GM21526 (cell line): ENCODE results near the gene GPR132.

Experiments
- ATAC-seq: cut with Tn5 transposase; IDR thresholded peaks from one replicate; pipeline ENCODE4 v1.9.1; 2021; ENCODE audit warnings: moderate library complexity; ENCODE audit not compliant: unreplicated experiment, low FRiP score

Gene GPR132

DNA sequence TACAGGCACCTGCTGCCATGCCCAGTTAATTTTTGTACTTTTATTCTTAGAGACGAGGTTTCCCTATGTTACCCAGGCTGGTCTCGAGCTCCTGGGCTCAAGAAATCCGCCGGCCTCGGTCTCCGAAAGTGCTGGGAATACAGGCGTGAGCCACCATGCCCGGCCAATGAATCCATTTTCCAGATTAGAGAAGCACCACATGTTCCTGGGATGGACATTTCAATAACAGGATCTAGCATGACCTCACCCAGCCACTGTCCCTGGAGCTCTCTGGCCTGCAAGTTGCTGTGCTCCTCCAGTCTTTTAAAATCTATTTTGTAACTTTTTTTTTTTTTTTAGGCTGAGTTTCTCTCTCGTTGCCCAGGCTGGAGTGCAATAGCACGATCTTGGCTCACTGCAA is 2.2 kb downstream of the GPR132 start:
- no peak for ATAC-seq

DNA sequence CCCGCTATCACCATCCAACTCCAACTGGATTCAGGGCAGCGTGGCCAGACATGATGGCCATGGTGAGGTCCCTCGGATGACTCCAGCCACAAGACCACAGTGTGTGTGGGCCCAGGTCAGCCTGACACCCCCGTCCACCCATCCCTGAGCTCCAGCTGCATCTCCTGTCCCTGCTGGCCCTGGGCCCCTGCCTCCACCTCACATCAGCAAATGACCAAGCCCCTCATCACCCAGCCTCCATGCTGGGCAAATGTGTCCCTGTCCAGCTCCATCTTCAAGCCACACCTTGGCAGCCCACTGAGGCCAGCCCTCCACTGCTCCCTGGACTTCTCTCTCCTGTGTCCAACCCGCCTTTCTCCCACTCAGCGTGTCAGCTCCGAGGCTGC is 3.2 kb downstream of the GPR132 start:
- no peak for ATAC-seq

DNA sequence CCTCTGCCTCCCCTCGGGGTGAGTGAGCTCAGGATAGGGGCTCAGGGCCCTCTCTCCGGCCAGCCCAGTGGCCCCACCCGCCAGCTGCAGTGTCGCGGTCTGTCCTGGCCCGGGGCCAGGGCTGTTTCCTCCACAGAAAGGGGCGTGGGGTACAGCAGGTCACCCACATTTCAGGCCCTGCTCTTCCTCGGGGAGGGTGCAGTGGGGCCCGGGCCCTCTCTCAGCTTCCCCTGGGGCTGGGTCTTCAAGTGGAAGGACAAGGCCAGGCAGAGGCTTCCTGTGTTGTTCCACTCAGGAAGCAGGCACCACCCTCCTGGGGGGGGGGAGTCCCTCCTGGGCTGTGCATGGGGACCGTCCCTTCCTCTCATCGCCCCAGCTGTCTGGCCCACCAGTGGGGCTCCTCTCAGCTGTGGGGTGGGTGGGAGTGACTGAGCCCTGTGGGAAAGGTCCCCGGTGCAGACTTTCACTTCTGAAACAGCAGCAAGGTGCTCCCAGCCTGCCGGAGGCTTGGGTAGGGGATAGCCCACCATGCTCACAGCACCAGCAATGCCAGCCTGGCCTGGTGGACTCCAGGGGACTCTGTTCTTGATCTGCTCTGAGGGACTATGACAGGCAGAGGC is 3.7 kb downstream of the GPR132 start:
- ATAC-seq = no peak

DNA sequence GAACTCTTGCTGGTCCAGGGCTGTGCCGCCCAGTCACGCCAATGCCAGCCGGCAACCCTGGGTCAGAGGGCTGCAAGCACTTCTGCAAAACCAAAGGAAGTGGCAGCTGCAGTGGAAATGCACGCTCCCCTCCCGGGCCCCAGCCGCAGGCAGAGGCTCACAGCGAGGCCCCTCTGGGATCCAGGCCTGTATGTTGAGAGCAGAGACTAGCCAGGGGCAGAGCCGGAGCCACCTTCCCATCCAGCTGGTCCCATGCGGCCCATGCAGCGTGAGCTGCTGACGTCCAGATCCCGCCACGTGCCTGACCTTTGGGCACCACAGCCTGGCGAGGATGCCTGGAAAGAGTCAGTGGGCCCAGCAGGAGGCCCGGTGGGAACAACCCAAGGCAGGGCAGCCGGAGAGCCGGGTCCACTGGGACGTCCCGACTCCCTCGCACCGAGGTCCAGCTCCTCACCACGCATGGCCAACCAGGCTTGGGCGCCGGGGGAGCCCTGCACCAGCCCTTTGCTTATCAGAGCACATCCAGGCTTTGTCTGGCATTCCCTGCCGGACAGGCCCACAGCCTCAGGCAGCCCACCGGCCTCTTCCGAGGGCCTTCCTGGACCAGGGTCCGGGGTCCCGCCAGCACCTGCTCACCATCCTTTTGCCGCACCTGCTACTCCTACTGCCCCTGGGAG is 4.3 kb downstream of the GPR132 start:
- no peak for ATAC-seq

- no peak for ATAC-seq
These were observed 5.2 kb downstream of the GPR132 start for GRCh38 chr14:105059925-105060565.

DNA sequence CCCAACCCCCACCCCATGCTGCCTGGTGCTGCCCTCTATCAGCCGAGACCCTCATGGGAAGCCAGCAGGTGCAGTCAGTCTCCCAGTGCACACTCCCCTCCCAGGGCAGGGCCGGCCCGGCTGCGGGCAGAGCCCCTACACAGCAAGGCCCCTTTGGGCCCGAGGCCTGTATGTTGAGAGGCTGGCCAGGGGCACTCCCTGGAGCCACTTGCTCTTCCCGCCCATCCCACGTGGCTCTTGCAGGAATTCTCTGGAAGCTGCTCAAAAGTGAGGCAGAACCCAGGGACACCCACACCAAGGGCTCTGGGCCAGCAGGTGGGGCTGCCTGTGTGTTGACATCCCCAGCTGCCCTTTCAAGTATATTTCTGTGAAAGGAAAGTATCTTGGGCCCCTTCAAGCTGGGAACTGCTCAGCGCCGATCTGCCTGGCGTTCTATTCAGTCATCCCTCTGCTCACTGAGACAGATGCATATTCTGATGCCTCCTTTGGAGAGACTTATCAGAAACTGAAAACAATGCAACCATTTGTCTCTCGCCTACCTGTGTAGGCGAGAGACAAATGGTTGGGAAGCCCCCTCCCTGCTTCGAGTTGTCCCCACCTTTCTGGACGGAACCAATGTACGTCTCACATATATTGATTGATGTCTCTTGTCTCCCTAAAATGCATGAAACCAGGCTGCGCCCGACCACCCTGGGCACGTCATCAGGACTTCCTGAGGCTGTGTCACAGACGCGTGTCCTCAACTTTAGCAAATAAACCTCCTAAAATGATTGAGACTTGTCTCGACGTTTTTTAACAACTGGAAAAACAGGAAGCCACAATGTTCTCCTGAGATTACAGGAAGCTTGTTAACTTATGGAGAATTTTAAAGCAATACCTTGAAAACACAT is 6.0 kb downstream of the GPR132 start:
- no peak for ATAC-seq

GRCh38 chr14:105058521-105059034 is 6.7 kb downstream of the GPR132 start:
- no peak for ATAC-seq

DNA sequence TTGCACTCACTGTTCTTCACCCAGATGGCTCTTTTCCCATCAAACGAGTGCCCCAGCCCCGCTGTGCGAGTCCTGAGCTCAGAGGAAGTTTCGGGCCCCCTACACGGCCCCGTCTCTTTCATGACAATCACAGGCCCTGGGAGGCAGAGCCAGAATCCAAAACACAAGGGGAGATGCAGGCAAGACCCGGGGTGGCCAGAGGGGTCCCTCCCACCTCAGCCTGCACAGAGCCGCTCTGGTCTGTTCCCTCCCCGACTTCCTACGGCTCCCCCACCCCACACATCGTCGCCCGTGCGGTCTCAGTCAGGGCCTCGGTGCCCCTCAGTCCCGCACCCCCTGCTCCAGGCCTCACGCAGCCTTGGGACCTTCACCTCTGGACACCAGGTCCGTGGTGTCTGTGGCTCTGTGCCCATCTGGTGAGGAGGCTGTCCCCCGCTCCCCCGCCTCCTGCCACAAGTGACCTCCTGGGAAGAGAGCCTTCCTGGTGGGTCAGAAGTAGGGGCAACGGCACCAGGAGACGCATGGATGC is 8.9 kb downstream of the GPR132 start:
- no peak for ATAC-seq

DNA sequence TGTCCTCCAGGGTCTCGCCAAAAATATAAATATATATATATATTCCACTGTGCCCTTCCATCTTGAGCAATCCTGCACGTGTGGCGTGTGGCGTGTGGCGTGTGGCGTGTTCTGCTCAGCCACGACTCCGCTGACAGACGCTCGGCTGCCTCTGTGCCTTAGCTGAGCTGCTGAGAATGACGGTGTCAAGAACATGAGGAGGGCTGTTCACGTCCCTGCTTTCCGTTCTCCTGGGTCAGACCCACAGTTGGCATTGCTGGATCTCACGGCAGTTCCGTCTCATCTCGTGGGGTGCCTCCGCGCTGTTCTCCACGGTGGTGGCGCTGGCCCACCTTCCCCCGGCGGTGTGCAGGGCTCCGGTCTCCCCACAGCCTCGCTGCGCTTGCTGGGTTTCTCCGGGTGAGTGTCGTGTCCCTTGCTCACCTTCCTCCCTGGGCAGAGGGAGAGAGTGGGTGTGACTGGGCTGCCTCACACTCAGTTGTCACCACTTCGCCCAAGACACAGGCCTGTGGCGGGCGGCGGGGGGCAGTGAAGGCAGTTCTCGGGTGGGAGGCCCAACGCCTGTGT is 9.4 kb downstream of the GPR132 start:
- ATAC-seq = no peak

- ATAC-seq = no peak
These were observed 9.9 kb downstream of the GPR132 start for GRCh38 chr14:105055334-105055733.

GRCh38 chr14:105053996-105054395 is 11.2 kb downstream of the GPR132 start:
- no peak for ATAC-seq

- no peak for ATAC-seq
These were observed 11.8 kb downstream of the GPR132 start for GRCh38 chr14:105053421-105053820.

GRCh38 chr14:105052110-105052458 is 13.1 kb downstream of the GPR132 start:
- ATAC-seq = no peak

GRCh38 chr14:105051182-105052109 is 13.8 kb downstream of the GPR132 start:
- ATAC-seq = no peak

DNA sequence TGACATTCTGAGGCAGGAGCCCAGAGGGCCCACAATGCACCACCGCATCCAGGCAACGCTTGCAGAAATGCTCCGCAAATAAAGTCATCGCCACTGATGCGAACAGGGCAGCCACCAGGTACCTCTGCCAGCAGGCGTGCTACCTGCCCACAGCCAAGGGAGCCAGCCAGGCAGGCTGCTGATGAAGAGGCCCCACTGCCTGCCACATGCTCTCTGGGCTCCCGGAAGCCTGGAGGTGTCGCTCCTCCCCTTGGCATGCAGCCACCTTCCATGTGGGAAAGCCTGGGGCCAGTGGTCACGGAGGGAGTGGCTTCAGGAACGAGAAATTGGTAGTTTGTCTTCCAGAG is 14.7 kb downstream of the GPR132 start:
- no peak for ATAC-seq

GRCh38 chr14:105049753-105050550 is 15.3 kb downstream of the GPR132 start:
- no peak for ATAC-seq

- ATAC-seq = no peak
These were observed 17.8 kb downstream of the GPR132 start for GRCh38 chr14:105047283-105048016.

DNA sequence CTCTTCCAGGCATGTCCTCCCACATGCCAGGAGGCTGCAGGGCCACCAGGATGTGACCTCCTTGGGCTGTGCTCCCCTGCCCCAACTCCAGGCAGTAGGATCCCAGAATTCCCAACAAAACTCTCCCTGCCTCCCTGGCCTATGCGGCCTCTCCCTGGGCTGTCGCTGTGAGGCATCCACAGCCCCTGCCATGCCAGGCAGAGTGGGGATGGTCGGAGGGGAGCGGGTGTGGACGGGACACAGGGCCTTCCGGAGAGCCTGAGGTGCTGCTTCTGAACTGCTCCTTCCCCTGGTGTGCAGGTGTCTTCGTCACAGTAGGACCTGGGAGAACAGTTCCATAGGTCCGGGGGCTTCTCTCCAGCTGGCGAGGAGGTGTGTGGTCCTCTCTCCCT is 18.3 kb downstream of the GPR132 start:
- ATAC-seq = no peak
